Adrenal gland (tissue), 12 donors: Measurements from ENCODE around the gene GAK. TPM values are rescaled to one million over a fixed set of nuclear protein-coding genes. Genes with fewer than 3 reads are reported as not detected.

Experiments used
- DNase-seq, 7 donors: peaks; one replicate each; pipeline ENCODE4 v3.0.0-alpha.2; 2019 to 2020
- H3K27ac ChIP-seq, 5 donors: fragments of 200-600 bp; sonication (generic) in 4 of 5; 1 replicate in 3 of 5; 2 replicates in 2 of 5; pipeline versions ENCODE4 v1.5.1 to v1.8.0; 2016 to 2020; ENCODE audit warnings: mild to moderate bottlenecking in 1 of 5
- H3K27me3 ChIP-seq: fragments of 200-600 bp; 2 replicates; pipeline ENCODE4 v1.8.0; 2021
- H3K36me3 ChIP-seq, 2 donors: fragments of 200-600 bp; replicated peaks in 1 of 2; 1 replicate in 1 of 2; 2 replicates in 1 of 2; pipeline versions ENCODE4 v1.5.1 to v1.8.0; 2018 to 2022
- H3K4me1 ChIP-seq, 2 donors: fragments of 200-600 bp; replicated peaks in 1 of 2; 1 replicate in 1 of 2; 2 replicates in 1 of 2; pipeline versions ENCODE4 v1.5.1 to v1.8.0; 2018 to 2021
- H3K4me3 ChIP-seq, 4 donors: fragments of 200-600 bp; sonication (generic) in 3 of 4; one replicate each; pipeline ENCODE4 v1.5.1; 2016 to 2018
- H3K9me3 ChIP-seq, 3 donors: fragments of 200-600 bp; sonication (generic) in 1 of 3; replicated peaks in 1 of 3; 1 replicate in 2 of 3; 2 replicates in 1 of 3; pipeline versions ENCODE4 v1.5.1 to v1.8.0; 2016 to 2021
- POLR2A ChIP-seq, 2 donors: fragments of 450-650 bp; IDR thresholded peaks; one replicate each; pipeline ENCODE4 v1.6.1; 2017; ENCODE audit warnings: antibody characterized with exemption in 2 of 2, mild to moderate bottlenecking in 2 of 2, moderate library complexity in 1 of 2
- WGBS, 4 donors: extraction: QIAGEN DNeasy Blood & Tissue Kit in 2 of 4; methylation state at CpG; one replicate each; pipeline versions ENCODE4 v1.1.5 to v1.1.7; 2013 to 2017; 5-methylcytosine and 5-hydroxymethylcytosine counted together
- intact Hi-C, 2 donors: fragments of 100-400 bp; cut with DNase I; formaldehyde crosslinking; loops; one replicate each; pipeline versions ENCODE4 v1.14.1 to v1.15.0; 2022 to 2023
- polyA plus RNA-seq, 3 donors: library from polyadenylated mRNA; stranded (reverse); fragments of 200-250 nt in 2 of 3; fragments of 350-450 nt in 1 of 3; fragmentation: Illumina TruSeq in 1 of 3; extraction: RNeasy Lipid Tissue Mini Kit (QIAGEN cat#74804) in 1 of 3; gene quantifications; one replicate each; pipeline ENCODE4 v1.2.3, GENCODE V29; 2013 to 2014
- total RNA-seq, 9 donors: library from RNA; depleted of rRNA in 4 of 9; stranded (reverse); fragments of >200 nt in 4 of 9; fragments of 120-200 nt in 1 of 9; fragmentation: NEBNext Ultra II Directional in 1 of 9; extraction: Animal tissue kit (Norgen Biotek cat#: 25700) in 1 of 9; gene quantifications; one replicate each; pipeline versions ENCODE4 v1.1.0 to v1.2.4, GENCODE V29; 2013 to 2023
- TF ChIP-seq, protein P1 (sequence below), 6 experiments: fragments of 450-650 bp in 4 of 6; fragments of 200-600 bp in 2 of 6; sonication (generic) in 1 of 6; IDR thresholded peaks; 1 replicate in 5 of 6; 2 replicates in 1 of 6; pipeline versions ENCODE4 v1.5.1 to v1.8.0; 2016 to 2021; ENCODE audit warnings: antibody characterized with exemption in 6 of 6, mild to moderate bottlenecking in 2 of 6, moderate library complexity in 1 of 6
- donor health status: healthy with polysubstance abuse.
- donor health status: Bipolar disorder and iron deficiency.
- donor health status: DM: yes; HTN: yes; CAD: no.
- donor health status: DM: no; HTN: no; CAD: no.
- donor health status: DM: no; HTN: no; CAD: no.
- donor health status: DM: yes; HTN: yes; CAD: no.

Gene GAK
- total and polyA plus RNA-seq, 12 donors, result 39.0 to 381 (median 132) TPM

DNA sequence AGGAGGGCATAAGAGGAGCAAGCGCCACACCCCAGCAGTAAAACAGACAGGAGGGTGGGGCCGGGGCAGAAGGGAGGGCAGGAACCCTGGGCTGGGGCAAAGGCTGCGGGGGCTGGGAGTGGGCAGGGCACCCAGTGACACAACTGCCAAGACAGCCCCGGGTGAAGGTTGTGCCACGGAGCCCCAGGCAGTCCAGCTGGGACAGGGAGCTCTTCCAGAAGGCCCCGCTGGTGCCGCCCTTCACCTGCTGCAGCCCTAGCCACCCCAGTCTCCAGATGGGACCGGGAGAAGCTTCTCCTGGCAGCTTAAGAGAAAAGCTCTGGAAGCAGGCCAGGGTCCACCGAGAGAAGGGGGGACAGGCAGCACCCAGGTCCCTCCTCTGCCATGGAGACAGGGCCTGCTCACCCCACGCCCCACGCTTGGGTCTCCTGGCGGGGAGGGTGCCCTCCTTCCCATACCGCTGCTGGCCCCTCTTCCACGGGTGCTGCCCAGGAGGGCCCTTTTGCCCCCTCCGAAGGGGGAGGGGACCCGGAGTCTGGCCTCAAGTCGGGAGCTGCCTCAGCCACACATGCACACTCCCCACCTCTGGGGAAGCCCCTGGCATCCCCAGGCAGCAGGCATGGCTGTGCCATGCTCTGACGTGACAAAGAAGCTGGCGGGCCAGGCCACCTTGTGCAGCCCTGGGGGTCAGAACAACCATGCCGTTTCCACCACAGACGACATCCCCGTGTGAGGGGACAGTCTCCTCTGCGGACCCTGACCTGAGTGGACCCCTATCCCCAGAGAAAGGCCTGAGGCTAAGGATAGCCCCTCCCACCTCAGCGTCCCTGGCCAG is 39.8 kb upstream of the GAK start:
- Histone ChIP-seq H3K4me1 (peaks cover 13 to 22% of the 10 kb centered on the region in 2 donors), H3K4me3 (peak overlapping the region in 1 of 4 donors; percentile 91), H3K9me3 (no peaks in the 10 kb centered on the region), H3K27me3 (no peaks in the 10 kb centered on the region), H3K36me3 (no peaks in the 10 kb centered on the region), H3K27ac (no peak overlapping the region)
- DNase-seq, result no peak
- WGBS, 4 donors, result 52 to 64% (median 57%) methylated on average over 4 to 24 of the region's 24 CpGs
- intact Hi-C loops, result no loop called here
- TF ChIP-seq, protein P1, sequence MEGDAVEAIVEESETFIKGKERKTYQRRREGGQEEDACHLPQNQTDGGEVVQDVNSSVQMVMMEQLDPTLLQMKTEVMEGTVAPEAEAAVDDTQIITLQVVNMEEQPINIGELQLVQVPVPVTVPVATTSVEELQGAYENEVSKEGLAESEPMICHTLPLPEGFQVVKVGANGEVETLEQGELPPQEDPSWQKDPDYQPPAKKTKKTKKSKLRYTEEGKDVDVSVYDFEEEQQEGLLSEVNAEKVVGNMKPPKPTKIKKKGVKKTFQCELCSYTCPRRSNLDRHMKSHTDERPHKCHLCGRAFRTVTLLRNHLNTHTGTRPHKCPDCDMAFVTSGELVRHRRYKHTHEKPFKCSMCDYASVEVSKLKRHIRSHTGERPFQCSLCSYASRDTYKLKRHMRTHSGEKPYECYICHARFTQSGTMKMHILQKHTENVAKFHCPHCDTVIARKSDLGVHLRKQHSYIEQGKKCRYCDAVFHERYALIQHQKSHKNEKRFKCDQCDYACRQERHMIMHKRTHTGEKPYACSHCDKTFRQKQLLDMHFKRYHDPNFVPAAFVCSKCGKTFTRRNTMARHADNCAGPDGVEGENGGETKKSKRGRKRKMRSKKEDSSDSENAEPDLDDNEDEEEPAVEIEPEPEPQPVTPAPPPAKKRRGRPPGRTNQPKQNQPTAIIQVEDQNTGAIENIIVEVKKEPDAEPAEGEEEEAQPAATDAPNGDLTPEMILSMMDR (IDR thresholded peaks at IDR 0.05), result no peak
- no peak for TF ChIP-seq POLR2A (IDR thresholded peaks at IDR 0.05)

- no peaks in the 10 kb centered on the region for H3K9me3 ChIP-seq
- no peak overlapping the region for H3K4me3 ChIP-seq
- H3K36me3 ChIP-seq, result peaks cover 0 to 6% of the 10 kb centered on the region in 2 donors
- 87 to 93% (median 87%) methylated on average over 9 to 17 of the region's 17 CpGs for whole genome bisulfite sequencing, 4 donors
- DNase-seq, result no peak
- TF ChIP-seq, protein P1 (IDR thresholded peaks at IDR 0.05), result no peak
- TF ChIP-seq POLR2A (IDR thresholded peaks at IDR 0.05), result no peak
- H3K27ac ChIP-seq, result no peak overlapping the region
- no peaks in the 10 kb centered on the region for H3K27me3 ChIP-seq
- H3K4me1 ChIP-seq, result peaks cover 13 to 22% of the 10 kb centered on the region in 2 donors
- intact Hi-C loops, result no loop called here
These were observed 38.9 kb upstream of the GAK start for GRCh38 chr4:970854-971520.

- WGBS, 4 donors, result 91 to 94% (median 93%) methylated on average over 8 to 25 of the region's 25 CpGs
- DNase-seq, result no peak
- no peak for TF ChIP-seq POLR2A (IDR thresholded peaks at IDR 0.05)
- TF ChIP-seq, protein P1 (IDR thresholded peaks at IDR 0.05), result no peak
- intact Hi-C loops, result no loop called here
- Histone ChIP-seq H3K27ac (no peak overlapping the region), H3K4me1 (peaks cover 13 to 22% of the 10 kb centered on the region in 2 donors), H3K36me3 (peaks cover 0 to 6% of the 10 kb centered on the region in 2 donors), H3K4me3 (no peak overlapping the region), H3K9me3 (no peaks in the 10 kb centered on the region), H3K27me3 (no peaks in the 10 kb centered on the region)
These were observed 38.1 kb upstream of the GAK start for GRCh38 chr4:970046-970745.
